ENCODE measurements around the gene CDNF. TPM values are rescaled to one million over a fixed set of nuclear protein-coding genes. Genes with fewer than 3 reads are reported as not detected.
"Not testable (repeated sequence)": the region's sequence is repeated elsewhere in the genome, so short reads cannot be mapped to it uniquely, and the experiment has no call there.

The CDNF gene
- total RNA-seq, 4 donors from 2014 or later: 2.6 to 9.1 (median 3.8) TPM; not detected in 1

GRCh38 chr10:14873090-14873760 is 35.4 kb upstream of the CDNF start:
- no peak for DNase-seq
- no peaks in the 10 kb centered on the region for H3K36me3 ChIP-seq
- H3K9me3 ChIP-seq: no peaks in the 10 kb centered on the region
- no peak overlapping the region for H3K27ac ChIP-seq
- H3K4me1 ChIP-seq: no peaks in the 10 kb centered on the region
- TF ChIP-seq POLR2A (IDR thresholded peaks at IDR 0.05) (no peak), CTCF (IDR thresholded peaks at IDR 0.05) (no peak)
- H3K27me3 ChIP-seq: no peaks in the 10 kb centered on the region
- no peak overlapping the region for H3K4me3 ChIP-seq
- intact Hi-C loops (cut with DNase I; ENCODE audit: low total_unique reads): no loop called here

- H3K9me3 ChIP-seq; H3K27me3 ChIP-seq; H3K4me1 ChIP-seq; DNase-seq; H3K4me3 ChIP-seq; H3K36me3 ChIP-seq; intact Hi-C loops (cut with DNase I; ENCODE audit: low total_unique reads); H3K27ac ChIP-seq: not testable (repeated sequence)
These were observed 27.0 kb upstream of the CDNF start for GRCh38 chr10:14864871-14865270.

- H3K36me3 ChIP-seq; H3K4me3 ChIP-seq; H3K27me3 ChIP-seq; H3K27ac ChIP-seq; DNase-seq; H3K9me3 ChIP-seq; intact Hi-C loops (cut with DNase I; ENCODE audit: low total_unique reads); H3K4me1 ChIP-seq: not testable (repeated sequence)
These were observed 26.6 kb upstream of the CDNF start for GRCh38 chr10:14864466-14864865.

GRCh38 chr10:14860791-14861190 is 23.0 kb upstream of the CDNF start:
- H3K36me3 ChIP-seq: no peaks in the 10 kb centered on the region
- no peaks in the 10 kb centered on the region for H3K9me3 ChIP-seq
- no peak overlapping the region for H3K27ac ChIP-seq
- TF ChIP-seq CTCF (IDR thresholded peaks at IDR 0.05) (no peak), POLR2A (IDR thresholded peaks at IDR 0.05) (no peak)
- DNase-seq: no peak
- no peaks in the 10 kb centered on the region for H3K27me3 ChIP-seq
- no peak overlapping the region for H3K4me3 ChIP-seq
- intact Hi-C loops (cut with DNase I; ENCODE audit: low total_unique reads): no loop called here
- no peaks in the 10 kb centered on the region for H3K4me1 ChIP-seq

GRCh38 chr10:14859775-14860174 is 21.9 kb upstream of the CDNF start:
- no peaks in the 10 kb centered on the region for H3K27me3 ChIP-seq
- no peak overlapping the region for H3K4me3 ChIP-seq
- no peak overlapping the region for H3K27ac ChIP-seq
- TF ChIP-seq POLR2A (IDR thresholded peaks at IDR 0.05) (no peak), CTCF (IDR thresholded peaks at IDR 0.05) (no peak)
- H3K4me1 ChIP-seq: no peaks in the 10 kb centered on the region
- DNase-seq: no peak
- H3K36me3 ChIP-seq: no peaks in the 10 kb centered on the region
- intact Hi-C loops (cut with DNase I; ENCODE audit: low total_unique reads): no loop called here
- no peaks in the 10 kb centered on the region for H3K9me3 ChIP-seq

GRCh38 chr10:14859043-14859442 is 21.2 kb upstream of the CDNF start:
- no peaks in the 10 kb centered on the region for H3K27me3 ChIP-seq
- H3K36me3 ChIP-seq: no peaks in the 10 kb centered on the region
- H3K27ac ChIP-seq: no peak overlapping the region
- no peak for TF ChIP-seq POLR2A (IDR thresholded peaks at IDR 0.05)
- no peak for TF ChIP-seq CTCF (IDR thresholded peaks at IDR 0.05)
- no peak overlapping the region for H3K4me3 ChIP-seq
- DNase-seq: no peak
- no peaks in the 10 kb centered on the region for H3K4me1 ChIP-seq
- H3K9me3 ChIP-seq: no peaks in the 10 kb centered on the region
- intact Hi-C loops (cut with DNase I; ENCODE audit: low total_unique reads): no loop called here
